NOMO-1 (cell line): ENCODE results near the gene HNMT.
"Not testable (repeated sequence)": the region's sequence is repeated elsewhere in the genome, so short reads cannot be mapped to it uniquely, and the experiment has no call there.

Experiments used
- DNase-seq, 2 experiments: peaks; one replicate each; lab custom pipeline; 2025; ENCODE audit not compliant: unreplicated experiment in 2 of 2; lab: John Stamatoyannopoulos, UW

Gene HNMT

GRCh38 chr2:137964066-137964858 is at the start of gene HNMT:
TSS of gene HNMT (plus strand) at chr2:137964473. CDS start at chr2:137964492, 19 bp downstream.
- peak; percentile 62 to 84 for DNase-seq

DNA sequence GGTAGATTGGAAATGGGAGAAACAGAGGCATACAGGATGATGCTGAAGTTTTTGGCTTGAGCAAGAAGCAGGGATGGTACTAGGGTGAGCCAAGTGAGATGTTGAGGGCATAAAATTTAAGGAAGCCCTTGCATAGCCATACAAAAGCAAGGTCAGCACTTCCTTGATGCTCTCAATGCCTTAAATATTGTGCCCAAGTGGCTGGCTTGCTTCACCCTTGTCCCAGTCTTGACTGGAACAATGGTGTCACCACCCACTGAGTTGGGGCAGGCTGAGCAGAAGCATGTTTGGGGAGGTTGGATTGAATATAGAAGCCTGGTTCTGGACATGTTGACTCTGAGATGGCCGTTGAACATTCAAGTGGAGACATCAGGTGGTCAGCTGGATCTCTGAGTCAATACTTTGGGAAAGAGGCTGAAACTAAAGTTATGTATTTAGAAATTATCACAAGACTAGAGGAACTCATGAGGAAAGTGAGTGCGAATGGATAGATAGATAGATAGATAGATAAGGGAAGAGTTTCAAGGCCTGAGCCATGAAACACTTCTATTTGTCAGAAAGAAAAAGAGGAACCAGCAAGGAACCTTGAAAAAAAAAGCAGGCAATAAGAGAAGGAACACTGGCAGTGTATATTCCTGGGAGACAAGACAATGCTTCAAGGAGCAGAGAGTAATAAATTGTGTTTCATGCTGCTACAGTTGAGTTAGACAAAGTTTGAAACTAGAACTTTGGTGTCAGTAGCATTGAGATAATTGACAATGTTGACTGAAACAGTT is 43.0 kb upstream of the HNMT start:
- DNase-seq, result peak in 1 of 2 experiments; percentile 12

- not testable (repeated sequence) for DNase-seq
Observed at GRCh38 chr2:137922171-137922570, 42.1 kb upstream of the HNMT start.

- no peak for DNase-seq
Observed at GRCh38 chr2:137924019-137924418, 40.3 kb upstream of the HNMT start.

DNA sequence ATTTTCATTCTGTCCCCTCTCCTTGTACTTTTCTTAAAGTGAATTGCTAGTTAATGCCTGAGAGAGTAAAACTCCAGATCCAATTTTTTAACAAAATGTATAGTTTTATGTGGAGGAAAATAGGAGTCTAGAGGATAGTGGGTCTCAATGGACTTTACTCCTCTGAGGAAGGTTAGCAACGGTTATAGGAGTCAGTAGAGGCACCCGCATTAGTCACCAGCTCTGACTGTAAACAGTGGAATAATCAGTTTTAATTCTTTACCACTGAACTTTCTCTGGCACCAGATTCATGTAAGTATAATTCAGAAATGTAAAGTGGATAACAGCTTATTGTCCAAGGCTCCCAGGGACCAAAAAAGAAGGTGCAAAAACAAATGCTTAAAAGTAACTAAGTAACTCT is 38.7 kb upstream of the HNMT start:
- DNase-seq, result no peak

DNA sequence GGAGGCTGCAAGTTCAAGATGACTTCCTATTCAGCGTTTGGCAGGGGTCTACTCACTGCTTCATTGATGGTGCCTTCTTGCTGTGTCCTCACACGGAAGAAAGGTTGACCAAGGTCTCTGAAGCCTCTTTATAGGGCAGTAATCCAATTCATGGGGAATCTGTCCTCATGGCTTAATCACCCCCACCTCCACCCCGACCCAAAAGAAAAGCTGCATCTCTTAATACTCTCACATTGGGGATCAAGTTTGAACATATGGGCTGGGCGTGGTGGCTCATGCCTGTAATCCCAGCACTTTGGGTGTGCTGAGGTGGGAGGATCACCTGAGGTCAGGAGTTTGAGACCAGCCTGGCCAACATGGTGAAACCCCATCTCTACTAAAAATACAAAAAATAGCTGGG is 36.4 kb upstream of the HNMT start:
- no peak for DNase-seq

DNA sequence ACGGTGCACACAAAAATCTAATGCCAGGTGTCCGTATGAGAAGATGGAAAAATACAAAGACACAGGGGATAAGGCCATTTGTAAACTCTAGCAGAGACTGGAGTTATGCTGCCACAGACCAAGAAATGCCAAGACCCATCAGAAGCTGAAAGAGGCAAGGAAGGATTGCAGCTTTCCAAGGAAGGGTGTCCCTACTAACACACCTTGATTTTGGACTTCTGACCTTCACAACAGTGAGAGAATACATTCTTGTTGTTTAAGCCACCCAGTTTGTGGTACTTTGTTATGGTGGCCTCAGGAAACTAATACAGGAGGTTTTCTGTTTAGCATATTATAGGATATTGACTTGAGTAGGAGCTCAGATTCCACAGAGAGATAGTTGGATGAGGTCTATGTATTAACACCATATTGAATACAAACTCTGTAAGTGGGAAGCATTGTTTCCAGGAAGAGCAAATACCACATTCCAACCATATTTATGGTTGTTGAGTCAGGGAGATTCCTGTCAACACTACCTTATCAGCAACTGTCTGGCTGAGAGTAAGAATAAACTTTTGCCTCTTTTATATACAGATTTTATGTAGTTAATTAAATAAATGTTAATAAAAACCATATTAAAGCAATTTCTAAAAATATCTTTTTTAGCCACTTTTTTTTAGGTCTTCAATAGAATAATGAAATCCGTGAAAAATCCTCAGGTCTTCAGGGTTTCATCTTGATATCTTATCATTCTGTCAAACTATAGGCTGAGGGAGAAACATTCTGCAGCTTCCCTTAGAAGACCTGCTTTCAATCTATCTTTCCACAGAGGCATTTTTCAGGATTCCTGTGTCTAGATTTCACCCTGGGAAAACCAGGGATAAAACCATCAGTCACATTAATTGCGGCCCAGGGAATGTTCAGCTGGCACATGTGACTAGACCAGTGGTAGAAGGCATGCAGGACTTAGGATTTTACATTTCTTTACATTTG is 35.4 kb upstream of the HNMT start:
- DNase-seq, result no peak

DNA sequence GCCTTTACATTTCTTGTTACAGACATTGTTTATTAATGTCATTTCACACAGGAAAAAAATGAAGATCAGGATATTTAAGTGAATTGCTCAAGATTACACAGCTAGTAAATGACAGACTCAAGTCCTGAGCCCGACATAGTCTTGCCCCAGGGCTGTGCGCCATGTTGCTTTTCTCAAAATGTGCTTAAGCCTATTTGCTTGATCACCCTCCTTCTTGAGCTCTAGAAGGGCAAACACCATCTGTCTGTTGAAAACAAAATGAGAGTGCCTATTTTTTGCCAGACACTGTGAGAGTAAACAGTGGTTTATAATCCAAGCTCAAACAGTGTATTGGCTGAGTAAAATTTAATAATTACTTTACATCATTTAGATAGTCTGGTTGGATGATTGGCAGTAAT is 34.8 kb upstream of the HNMT start:
- no peak for DNase-seq

GRCh38 chr2:137930146-137930545 is 34.1 kb upstream of the HNMT start:
- DNase-seq, result no peak

DNA sequence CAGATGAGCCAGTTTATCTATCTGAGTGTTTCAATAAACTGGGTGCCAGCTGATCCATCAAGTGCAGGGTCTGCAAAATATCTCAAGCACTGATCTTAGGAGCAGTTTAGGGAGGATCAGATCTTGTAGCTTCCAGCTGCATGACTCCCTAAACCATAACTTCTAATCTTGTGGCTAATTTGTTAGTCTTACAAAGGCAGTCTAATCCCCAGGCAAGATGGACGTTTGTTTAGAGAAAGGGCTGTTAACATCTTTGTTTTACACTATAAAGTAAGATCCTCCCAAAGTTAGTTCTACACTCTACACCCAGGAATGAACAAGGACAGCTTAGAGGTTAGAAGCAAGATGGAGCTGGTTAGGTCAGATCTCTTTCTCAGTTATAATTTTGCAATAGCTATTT is 28.7 kb upstream of the HNMT start:
- DNase-seq, result no peak

GRCh38 chr2:137937246-137937645 is 27.0 kb upstream of the HNMT start:
- DNase-seq, result no peak

- DNase-seq, result no peak
Observed at GRCh38 chr2:137937778-137938177, 26.5 kb upstream of the HNMT start.

- DNase-seq, result no peak
Observed at GRCh38 chr2:137938204-137938603, 26.1 kb upstream of the HNMT start.

DNA sequence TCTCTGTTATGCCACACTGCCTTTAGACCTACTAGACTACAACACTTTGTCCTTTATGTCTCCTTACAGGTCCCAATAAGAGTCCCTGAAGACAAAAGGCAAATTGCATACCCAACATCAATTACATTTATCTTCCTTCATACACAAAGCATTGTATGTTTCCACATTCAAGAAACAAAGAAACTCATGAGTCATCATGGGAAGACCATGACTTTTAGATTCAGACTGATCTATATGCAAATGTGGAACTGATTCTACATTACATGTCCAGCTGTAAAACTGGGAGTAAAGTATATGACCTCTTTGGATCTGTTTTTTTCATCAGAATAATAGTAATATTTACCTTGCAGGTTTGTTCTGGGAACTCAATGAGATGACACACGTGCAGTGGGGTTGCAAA is 25.2 kb upstream of the HNMT start:
- no peak for DNase-seq

DNA sequence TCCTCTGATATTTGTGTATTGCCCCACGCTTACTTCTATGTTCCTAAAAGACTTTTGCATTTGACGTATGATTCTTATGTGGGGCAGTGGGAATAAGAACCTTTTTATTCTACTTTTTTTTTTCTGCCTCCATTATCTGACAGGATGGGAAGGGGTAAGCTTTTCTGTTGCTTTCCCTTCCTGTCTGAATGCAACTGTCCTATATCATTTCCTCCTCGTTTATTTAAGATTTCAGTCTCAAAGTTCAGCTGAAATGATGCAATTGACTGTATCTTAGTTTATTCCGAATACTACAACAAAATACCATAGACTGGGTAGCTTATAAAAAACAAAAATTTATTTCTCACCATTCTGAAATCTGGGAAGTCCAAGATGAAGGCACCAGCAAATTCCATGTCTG is 24.1 kb upstream of the HNMT start:
- no peak for DNase-seq

DNA sequence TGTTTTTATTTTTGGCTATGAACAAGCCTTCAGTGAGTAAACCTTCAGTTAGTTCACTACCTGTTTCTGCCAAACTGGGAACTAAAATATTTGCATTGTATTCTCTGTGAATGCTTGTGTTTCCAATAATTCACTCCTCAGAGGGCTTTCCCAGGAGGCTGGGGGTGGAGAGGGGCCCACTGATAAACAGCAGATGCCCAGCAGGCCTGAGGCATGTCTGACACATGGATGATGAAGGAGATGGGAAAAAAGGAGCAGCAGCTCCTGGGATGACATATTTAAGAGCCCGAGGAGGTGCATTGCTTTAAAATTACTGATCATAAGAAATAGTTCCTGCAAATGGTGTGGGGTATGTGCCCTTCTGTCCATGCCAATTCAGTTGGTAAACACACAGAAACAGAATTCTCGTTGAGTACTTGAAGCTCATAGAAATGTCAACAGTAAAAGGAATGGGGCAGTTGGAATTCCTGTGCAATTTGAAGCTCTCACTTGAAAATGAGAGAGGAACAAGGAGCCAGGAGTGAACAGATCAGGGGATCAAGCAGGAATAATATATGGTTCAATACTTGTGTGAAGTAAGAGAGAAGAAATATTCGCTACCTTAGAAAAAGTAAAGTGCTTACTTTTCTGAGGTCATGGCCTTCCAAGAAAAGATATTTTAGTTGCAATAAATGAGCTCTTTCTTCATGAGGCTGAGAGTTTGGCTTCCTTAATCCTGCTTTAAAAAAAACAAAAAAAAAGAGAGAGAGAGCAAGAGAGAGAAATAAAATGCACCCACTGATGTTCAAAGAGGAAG is 22.0 kb upstream of the HNMT start:
- no peak for DNase-seq

DNA sequence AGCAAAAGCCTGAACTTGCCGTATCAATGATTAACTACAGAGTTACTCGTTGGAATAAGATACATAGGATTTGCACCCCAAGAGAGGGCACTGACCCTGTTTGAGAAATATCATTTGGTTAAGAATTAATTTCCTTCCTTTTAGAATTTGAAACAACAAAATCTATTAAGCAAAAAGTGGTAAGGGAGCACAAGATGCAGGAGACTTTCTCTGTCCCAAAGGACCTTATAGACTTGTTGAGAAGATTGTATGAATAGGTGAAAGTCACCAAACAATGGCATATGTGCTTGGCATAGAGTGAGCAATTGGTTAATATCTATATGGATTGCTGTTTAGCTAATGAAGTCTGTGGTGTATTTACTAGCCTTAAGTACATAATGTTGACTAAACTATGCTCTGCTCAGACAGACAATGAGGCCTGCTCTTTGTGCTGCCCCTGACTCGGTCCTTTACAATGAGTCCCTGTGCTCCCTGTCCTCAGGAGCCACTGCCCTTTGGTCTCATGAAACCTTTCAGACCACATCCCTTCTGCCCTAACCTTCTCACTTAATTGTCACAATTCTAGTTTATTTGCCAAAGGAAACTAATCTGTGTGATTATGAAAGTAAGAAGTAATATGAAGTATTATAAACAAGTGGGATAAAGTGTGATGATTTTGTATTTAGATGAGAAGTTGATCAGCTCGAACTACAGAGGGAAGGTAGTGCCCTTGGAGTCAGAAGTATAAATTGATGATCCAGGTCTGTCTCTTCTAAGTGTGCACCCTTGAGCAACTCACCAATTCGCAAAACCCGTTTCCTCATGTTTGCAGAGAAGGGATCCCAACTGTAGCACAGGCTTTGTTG is 21.2 kb upstream of the HNMT start:
- no peak for DNase-seq

DNA sequence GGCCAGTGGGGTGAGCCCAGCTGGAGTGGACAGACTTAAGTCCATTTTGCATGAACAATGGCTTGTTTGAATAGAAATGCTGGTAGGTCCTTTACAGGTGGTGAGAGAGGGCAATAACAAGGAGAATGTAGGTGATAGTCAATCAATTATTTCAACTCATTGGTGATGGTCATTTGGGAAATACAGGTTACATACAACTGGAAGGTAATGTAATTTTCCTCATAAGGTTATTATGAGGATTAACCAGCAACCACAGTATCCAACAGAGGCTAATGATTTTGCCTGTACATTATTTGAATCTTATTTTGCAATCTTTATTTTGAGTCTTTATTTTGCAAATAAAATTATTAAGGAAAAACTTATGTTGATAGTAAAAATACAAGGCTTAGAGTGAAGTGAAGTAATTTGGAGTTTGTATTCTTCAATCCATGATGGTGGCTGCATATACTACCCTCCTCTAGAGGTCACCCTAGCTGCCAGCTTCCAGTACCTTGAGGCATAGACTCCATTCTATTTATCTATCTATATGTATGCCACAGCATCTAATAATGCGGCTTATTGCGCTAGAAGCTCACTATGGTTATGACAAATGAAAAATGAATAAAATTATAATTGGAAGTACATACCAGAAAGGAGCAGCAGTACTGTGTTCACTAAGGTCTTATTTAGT is 20.5 kb upstream of the HNMT start:
- no peak for DNase-seq

- no peak for DNase-seq
Observed at GRCh38 chr2:137944714-137945113, 19.6 kb upstream of the HNMT start.
